RCC 7860 (cell line): Measurements from ENCODE around the gene CMC1.
"Not testable (repeated sequence)": the region's sequence is repeated elsewhere in the genome, so short reads cannot be mapped to it uniquely, and the experiment has no call there.

Source experiments
- DNase-seq: peaks from one replicate; pipeline ENCODE4 v3.0.0-alpha.2; 2015; ENCODE audit warnings: low spot score
- FAIRE-seq: peaks from 2 replicates; lab custom pipeline; 2012; peaks lifted over from hg19 to GRCh38; lab: Jason Lieb, UNC

The CMC1 gene

GRCh38 chr3:28241221-28242160 lies at the start of gene CMC1:
TSS of gene CMC1 (plus strand) at chr3:28241619. CDS start at chr3:28241794, 175 bp downstream.
- DNase-seq (peak; percentile 87), FAIRE-seq (peak; percentile 80)

- FAIRE-seq (no peak), DNase-seq (no peak)
Measured at GRCh38 chr3:28198161-28198560, 43.3 kb upstream of the CMC1 start.

- FAIRE-seq = no peak
Measured at GRCh38 chr3:28198974-28199373, 42.4 kb upstream of the CMC1 start.

GRCh38 chr3:28199643-28200042 lies 41.8 kb upstream of the CMC1 start:
- FAIRE-seq, DNase-seq: not testable (repeated sequence)

More at GRCh38 chr3:28198974-28199373, 42.4 kb upstream of the CMC1 start:
- DNase-seq = no peak

- not testable (repeated sequence) for FAIRE-seq, DNase-seq
Measured at GRCh38 chr3:28200366-28200848, 41.0 kb upstream of the CMC1 start.

GRCh38 chr3:28206479-28206878 lies 34.9 kb upstream of the CMC1 start:
- no peak for DNase-seq
- FAIRE-seq = no peak

GRCh38 chr3:28207000-28207733 lies 34.3 kb upstream of the CMC1 start:
- DNase-seq = no peak
- no peak for FAIRE-seq

GRCh38 chr3:28210968-28211713 lies 30.3 kb upstream of the CMC1 start:
- FAIRE-seq = no peak
- no peak for DNase-seq

GRCh38 chr3:28212681-28213080 lies 28.7 kb upstream of the CMC1 start:
- no peak for DNase-seq
- FAIRE-seq = no peak

GRCh38 chr3:28215407-28215806 lies 26.0 kb upstream of the CMC1 start:
- DNase-seq (no peak), FAIRE-seq (no peak)

GRCh38 chr3:28218071-28218916 lies 23.1 kb upstream of the CMC1 start:
- no peak for FAIRE-seq

GRCh38 chr3:28218917-28219198 lies 22.6 kb upstream of the CMC1 start:
- no peak for FAIRE-seq
- no peak for DNase-seq

More at GRCh38 chr3:28218071-28218916, 23.1 kb upstream of the CMC1 start:
- no peak for DNase-seq

GRCh38 chr3:28224430-28224829 lies 17.0 kb upstream of the CMC1 start:
- no peak for FAIRE-seq

GRCh38 chr3:28226020-28226419 lies 15.4 kb upstream of the CMC1 start:
- FAIRE-seq (no peak), DNase-seq (no peak)

More at GRCh38 chr3:28224430-28224829, 17.0 kb upstream of the CMC1 start:
- DNase-seq = no peak

- FAIRE-seq (no peak), DNase-seq (no peak)
Measured at GRCh38 chr3:28228623-28229022, 12.8 kb upstream of the CMC1 start.

- DNase-seq (no peak), FAIRE-seq (no peak)
Measured at GRCh38 chr3:28232659-28233058, 8.8 kb upstream of the CMC1 start.

- FAIRE-seq (no peak), DNase-seq (no peak)
Measured at GRCh38 chr3:28234454-28234853, 7.0 kb upstream of the CMC1 start.

GRCh38 chr3:28239108-28239507 lies 2.3 kb upstream of the CMC1 start:
- FAIRE-seq = no peak
- DNase-seq = no peak

- DNase-seq (no peak), FAIRE-seq (no peak)
Measured at GRCh38 chr3:28240441-28240840, 978 bp upstream of the CMC1 start.

- no peak for FAIRE-seq
- DNase-seq = no peak
Measured at GRCh38 chr3:28242519-28242918, 1.1 kb downstream of the CMC1 start.
